ENCODE results near the gene RASD1.

RASD1 gene

DNA sequence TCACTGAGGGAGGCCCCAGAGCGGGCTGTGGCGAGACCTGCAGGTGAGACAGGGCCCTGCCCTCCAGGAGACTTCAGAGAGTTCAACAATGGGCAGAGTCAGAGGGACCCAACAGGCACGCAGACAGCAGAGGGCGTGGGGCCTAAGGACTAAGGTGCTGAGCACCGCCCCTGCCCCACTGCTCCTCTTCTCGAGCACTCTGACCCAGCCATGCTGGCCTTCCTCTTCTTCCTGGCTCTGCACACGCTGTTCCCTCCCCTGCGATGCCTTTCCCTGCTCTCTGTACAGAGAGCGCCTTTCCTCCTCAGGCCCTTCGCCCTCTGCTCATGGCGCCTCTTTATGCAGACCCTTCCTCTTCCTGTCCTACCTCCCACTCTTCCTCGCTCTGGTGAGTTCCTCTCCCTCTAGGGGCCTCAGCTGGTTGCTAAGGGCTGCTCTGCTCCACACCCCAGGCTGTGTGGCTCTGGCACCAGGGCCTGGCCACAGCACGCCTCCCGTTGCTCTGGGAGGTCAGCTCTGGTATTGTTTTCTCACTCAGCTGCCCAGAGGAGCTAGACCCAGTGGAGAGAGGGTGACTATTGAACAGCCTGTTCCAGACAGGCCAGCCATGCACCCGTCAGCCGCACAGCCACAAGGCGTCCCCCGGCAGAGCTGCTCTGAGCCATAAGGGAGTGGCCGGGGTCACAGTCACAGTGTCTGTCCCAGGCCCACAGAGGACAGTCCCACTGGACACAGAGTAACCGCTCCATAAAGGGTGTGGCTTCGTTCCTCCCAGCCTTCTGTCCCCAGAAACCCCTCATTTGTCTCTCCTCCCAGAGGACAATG is 13.6 kb upstream of the RASD1 start:
- DNase-seq, result no peak

DNA sequence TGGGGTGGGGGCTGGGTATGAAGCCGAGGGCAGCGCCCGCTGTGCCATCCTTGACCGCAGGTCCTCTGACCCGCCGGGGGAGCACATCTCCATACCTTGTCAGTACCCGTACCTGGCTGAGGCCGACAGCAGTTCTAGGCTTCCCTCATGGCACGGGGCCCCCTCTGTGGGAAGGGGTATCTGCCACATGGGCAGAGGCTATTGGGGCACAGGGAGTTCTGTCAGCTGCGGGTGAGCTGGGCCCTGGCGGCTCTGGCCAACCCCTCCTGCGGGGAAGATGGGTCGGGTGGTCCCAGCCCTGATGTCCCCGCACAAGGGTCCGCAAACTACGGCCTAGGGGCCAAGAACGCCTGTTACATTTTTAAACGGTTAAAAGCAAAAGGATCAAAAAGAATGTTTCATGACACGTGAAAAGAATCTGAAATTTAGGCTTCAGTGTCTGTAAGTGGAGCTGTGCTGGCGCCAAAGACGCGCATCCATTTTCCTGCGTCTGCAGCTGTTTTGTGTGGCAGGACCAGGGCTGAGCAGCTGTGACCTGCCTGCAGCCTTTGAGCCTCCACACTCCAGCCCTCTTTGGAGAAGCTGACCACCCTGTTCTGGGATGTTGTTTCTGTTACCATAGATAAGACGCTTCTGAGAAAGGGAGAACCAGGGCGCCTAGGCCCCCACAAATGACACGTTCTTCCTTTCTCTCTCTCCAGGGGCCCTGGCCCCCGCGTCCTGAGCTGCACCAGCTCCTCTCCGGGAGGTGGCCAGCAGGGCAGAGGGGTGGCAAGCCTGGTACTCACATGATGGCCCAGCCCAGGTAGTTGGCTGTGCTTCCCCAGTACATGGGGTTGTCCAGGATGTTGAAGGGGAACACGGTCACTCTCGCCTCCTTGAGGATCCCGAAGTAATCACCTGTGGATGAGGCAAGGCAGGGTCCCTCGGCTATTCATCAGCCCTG is 12.7 kb upstream of the RASD1 start:
- DNase-seq, result no peak

DNA sequence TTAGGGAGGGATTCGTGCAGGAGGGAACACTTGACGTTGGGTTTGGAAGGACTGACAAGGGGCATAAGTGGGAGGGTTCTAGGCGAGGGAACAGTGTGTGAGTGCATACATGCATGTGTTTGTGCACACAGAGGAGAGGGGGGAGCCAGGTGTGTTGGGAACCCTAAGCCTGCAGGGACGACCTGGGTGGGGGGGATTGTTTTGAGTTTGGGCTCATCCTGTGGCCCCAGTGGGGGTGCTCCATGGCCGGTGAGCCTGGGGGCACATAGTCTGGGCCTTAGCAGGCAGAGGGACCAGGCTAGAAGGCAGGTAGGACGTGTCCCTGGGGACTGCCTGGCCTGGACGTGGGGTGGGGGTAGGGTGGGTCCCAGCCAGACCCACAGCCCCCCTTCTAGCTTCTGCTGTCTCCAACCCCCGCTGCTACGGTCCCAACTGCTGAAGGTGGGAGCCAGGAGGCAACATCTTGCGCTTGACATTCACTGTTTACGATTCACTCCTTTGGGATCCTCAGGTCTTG is 11.9 kb upstream of the RASD1 start:
- no peak for DNase-seq

DNA sequence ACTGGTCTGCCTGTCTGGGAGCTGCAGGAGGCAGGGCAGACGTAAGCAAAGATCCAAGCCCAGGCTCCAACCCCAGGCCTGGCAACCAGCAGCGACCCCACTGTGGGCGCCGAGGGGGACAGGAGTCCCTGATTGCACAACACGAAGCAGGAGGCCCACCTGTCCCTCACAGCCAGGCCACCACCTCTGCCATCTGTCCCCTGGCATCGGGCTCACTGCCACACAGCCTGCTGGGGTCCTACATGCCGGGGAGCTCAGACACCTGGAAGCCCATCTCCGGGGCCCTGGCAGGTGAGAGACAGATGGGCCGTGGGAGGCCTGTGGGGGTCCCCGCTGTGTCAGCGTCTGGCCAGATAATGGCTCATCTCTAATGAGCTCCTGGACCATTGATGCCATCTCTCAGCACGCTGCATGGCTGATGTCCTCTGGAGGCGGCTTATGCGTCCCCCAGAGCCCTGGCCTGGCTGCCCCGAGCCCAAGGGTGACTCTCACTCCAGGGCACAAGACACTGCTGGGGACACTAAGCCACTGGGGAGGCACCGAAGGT is 11.3 kb upstream of the RASD1 start:
- DNase-seq, result no peak

DNA sequence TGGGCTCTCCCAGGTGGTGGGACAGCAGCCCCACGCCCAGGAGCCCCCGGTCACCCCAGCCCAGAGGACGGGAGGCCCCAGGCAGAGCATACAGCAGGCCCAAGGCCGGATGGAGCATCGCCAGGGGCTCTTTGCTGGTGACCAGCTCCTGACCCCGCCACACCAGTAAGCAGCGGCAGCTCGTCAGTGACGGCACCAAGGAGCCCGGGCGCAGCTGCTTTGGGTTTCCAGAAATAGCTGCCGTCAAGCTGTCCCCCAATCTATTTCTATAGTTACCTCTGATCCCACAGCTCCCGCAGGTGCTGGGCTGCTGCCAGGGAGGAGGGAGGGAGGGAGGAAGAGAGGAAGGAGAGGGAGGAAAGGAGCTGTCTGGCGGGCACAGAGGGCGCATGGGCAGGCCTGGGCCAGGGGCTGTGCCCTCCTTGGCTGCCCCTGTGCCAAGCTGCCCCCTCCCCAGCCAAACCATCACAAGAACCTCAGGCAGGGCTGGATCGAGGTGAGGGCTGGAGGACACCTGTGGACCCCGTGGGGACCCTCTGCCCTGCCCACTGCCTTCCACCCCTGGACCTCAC is 10.8 kb upstream of the RASD1 start:
- no peak for DNase-seq

DNA sequence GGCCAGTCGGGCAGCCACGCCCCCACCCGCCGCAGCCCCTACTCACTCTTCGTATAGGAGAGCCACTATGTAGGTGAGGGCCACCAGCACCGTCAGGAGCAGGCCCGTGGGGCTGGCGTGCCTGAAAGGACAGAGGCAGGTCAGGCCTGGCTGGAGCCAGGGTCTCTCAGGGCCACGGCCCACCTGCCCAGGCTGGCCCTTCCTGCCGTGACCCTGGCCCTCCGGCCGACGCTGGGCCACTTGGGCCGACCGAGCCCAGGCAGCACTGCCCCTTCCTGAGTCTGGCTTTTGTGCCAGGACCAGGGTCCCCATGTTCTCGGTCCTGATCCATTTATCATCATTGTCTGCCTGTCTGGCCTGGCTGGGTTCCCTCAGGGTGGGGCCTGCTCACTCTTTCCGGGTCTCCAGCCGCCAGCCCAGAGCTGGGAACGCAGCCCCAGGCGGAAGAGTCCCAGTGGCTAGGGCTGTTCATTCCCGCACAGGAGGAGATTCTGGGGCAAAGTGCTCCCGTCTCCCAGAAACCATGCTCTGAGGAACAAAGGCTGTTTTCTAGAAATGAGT is 10.1 kb upstream of the RASD1 start:
- DNase-seq, result no peak

DNA sequence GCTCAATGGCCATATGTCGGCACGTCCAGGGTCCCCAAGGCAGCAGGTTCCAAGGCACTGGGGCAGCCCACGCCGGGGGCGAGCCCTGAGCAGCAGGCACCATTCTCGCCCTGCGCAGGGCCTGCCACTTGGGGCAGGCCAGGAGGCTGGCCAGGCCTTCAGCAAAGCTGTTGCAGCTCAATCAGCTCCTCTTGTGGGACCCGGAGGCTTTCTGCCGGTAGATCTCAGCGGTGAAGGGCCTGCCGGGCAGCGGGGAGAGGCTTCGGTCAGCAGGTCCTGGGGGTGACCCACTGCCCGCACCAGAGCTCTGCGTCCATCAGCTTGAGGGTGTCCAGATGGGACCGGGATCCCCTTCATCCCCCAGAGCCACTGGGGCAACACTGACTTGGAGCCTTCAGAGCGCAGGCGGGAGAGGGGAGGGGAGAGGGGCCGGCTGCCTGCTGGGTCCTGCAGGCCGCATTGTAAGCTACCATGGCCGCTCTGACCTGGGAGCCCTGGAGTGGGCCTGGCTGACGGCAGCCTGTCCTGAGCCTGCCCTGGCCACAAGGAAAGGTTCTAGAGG is 9.5 kb upstream of the RASD1 start:
- no peak for DNase-seq

DNA sequence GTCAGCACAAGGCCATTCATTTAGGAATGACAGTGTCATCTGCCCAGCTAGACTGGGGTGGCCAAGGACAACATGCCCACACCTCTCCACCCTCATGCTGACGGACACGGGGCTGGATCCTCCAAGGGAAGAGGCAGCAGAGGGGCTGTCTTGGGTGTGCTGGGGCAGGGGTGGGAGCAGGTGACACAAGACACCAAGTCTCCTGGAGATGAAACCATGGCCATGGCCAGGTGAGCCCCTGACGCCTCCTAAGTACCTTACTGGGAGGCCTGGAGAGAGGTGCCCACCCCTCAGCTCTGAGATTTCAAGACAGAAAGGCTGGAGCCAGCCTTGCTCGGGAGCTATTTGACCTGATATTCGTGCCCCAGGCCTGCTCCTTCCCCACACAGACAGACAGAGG is 9.0 kb upstream of the RASD1 start:
- no peak for DNase-seq

DNA sequence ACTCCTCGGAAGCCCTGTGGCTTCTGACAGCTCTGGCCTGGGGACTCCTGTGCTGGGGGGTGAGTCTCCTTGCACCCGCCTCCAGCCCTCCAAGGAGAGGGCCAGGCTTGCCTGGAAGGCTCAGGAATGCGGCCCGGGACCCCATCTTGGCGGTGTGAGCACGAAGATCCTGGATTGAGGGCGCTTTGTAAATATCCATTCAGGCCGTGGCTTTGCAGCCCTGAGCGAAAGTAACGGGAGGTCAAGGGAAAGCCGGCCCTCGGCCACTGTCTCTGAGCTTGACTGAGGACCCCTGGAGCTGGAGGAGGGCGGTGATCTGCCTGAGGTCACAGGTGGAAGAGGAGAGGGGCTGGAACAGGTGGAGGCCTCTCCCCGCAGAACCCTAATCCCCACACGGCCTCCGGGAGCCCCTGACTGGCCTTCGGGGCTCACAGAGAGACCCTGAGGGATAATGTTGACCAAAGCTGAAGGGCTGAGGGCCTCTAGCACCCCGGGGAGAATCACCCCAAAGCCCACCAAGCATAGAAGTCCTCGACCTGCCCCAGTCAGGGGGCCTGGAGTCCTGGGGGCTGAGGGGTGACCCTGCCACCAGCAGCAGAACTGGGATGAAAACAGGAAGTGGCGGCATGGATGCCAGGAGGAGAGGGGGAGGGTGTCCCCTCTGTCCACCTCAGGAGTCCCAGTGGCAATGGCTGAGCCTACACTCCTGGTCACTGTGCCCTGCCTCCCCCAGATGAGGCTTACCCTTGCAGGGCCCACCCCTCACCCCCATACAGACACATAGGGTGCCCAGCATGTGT is 8.3 kb upstream of the RASD1 start:
- DNase-seq, result no peak

DNA sequence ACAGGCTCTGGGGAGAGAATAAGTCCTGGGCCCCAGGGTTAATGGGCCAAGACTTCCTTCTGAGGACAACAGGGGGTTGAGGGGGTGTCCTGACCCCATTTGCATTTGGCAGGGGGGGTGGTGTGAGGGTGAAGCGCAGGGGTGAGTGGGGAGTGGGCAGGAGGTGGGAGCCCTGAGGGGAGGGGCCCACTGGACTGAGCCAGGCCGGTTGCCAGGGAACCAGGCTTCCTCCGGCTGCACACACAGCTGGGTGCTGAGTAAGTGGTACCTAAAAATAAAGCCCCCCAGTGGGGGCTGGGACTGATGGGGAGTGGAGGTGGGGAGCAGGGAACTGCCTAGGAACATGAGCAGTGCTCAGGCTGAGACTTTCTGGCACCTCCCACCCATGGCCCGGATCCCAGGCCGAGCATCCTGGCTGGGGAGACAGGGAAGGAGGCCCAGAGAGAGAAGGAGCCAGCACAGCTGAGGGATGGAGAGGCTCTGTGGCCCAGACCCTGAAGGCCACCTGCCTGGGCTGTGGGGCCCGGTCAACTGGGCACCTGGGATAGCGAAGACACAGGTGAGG is 7.5 kb upstream of the RASD1 start:
- DNase-seq, result no peak

DNA sequence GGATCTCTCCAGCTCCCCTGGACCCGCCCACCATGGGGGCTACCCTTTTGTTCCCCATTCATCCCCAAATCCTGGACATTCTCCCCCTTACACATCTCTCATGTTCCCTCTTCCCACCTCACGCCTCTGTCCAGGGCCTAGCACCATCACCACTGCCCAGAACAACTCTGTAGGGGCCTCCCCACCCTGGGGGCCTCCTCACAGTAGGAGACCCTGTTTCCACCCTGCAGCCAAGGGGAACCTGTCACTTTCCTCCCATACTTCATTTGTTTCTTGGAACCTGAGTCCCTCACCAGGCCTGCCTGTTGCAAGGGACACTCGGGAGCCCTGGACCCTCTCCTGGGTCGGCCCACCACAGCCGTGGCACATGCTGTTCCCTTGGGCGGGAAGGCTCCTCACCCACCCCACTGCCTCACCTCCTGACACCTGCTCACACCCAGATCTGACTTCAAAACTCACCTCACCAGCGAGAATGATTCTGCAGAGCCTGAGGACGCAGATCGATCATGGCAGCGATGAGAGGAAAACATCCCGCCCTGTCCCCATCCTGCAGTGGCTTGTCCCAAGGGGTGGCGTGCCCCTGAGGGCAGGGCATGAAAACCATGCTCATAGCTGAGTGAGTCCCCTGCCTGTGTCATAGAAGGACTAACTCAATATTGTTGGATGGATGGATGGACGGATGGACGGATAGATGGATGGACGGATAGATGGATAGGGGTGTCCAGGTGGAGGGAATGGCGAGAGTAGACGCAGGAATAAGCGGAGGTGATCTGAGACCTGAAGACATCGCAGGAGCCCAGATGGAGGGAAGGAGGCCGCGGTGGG is 6.8 kb upstream of the RASD1 start:
- no peak for DNase-seq

DNA sequence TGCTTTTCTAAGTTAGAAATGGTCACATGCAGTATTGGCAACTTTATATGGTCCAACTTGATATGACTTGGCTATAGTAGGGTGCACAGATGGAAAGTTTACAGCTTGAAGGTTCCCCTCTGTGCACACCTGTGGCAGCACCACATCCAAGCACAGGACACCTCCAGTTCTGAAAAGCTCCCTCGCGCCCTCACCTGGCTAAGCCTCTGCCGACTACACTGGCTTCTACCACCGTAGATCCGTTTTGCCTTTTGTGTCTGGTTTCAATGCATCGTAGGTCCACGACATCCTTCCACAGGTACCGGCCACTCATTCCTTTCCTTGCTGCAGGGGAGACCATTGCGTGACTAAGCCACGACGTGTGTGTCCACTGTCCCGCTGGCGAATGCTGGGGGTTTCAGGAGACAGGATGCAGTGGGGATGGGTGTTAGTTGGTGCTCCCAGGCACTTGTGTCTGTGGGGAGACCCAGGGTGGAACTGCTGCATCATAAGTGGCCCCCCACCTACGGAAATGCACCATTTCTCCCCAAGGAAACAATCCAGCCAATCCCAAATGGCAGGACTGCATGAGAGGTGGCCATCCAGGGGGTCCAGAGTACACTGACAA is 4.9 kb upstream of the RASD1 start:
- DNase-seq, result no peak

DNA sequence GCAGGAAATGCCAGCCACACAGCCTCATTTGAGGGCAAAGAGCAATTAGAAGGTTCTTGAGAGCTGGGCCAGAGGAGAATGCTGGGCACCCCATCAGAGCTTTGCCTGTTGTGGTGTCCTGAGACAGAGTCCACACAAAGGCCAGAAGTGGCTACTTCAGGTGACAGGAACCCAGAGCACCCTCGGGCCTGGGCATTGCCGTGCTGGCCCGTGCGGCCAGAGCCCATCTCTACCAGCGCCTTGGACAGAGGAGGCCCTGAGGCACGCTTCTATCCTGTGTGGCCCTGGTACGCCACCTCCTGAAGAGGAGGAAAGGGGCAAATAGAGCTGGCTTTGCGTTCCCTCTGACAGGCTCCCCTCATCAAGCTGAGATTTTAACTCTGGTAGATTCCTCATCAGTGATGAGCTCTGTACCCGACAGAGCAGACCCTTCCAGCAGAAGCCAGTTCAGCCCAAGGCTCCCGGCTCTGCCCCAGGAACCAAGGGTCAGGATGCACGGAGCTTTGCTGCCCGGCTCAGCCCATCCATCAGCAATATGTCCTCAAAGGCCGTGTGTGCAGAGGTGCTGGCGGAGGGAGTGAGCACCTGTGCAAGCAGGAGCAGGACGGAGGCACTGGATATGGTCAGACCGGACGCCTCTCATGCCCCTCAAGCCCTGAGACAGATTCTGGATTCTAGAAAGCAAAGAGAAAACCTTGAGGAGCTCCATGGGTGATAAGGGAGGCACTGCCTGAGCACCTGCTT is 3.4 kb upstream of the RASD1 start:
- DNase-seq, result no peak

DNA sequence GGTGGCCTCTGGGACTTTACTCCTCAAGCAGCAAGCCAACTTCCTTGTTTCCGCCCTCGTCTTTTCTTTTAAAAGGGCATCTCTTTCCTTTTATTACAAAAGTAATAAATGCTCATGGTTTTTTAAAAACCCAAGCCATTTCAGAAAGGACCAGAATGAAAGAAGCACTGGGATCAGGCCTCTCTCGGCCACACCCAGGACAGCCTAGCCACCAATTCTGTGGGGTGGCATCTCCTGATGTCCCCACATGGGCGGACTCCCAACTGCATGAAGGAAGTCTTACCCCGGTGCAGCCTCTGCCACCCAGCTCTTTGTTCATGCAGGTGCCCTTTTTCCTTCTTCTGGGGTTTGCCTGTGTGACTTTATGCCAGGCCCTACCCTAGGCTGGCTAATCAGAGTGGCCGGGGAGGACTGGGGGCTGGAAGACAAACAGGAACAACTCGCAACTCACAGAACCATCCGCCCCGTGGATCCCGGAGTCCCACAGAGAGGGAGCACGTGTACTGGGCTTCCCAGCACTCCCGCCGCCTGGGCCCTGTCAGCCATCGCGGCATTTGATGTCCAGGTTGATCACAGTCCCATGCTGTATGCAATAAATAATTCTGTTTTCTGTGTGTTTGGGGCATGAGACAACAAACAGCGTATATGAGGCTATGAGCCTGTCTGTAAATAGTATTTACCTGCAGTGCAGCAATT is 2.6 kb upstream of the RASD1 start:
- DNase-seq, result no peak

DNA sequence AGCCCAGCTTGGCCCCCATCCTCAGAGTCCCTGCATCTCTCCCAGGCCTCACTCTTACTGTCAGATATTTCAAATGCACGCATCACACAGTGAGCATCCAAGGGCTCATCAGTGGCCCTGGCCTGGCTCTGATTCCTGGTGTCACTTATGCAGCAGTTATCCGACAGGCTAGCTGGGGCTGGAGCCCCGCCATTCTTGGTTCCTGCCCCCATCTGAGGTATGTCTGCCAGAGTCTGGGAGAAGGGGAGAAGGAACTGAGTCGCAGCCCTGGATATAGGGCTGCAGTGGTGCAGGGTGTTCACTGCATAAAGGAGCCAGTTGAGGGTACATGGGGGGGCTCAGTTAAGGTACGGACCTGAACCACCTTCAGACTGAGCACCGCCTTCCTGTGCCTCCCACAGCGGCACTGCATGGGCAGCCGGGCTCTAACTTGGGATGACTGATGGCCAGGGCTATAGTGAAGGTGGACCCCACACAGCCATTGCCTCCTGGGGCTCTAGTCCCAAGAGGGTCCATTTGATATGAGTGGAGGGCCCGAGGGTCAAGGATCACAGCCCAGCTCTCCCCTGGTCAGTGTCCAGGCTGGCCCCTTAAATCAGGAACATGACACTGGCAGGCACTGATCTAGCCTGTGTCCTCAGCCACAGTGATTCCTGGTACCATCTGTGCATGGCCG is 1.8 kb upstream of the RASD1 start:
- DNase-seq, result no peak

DNA sequence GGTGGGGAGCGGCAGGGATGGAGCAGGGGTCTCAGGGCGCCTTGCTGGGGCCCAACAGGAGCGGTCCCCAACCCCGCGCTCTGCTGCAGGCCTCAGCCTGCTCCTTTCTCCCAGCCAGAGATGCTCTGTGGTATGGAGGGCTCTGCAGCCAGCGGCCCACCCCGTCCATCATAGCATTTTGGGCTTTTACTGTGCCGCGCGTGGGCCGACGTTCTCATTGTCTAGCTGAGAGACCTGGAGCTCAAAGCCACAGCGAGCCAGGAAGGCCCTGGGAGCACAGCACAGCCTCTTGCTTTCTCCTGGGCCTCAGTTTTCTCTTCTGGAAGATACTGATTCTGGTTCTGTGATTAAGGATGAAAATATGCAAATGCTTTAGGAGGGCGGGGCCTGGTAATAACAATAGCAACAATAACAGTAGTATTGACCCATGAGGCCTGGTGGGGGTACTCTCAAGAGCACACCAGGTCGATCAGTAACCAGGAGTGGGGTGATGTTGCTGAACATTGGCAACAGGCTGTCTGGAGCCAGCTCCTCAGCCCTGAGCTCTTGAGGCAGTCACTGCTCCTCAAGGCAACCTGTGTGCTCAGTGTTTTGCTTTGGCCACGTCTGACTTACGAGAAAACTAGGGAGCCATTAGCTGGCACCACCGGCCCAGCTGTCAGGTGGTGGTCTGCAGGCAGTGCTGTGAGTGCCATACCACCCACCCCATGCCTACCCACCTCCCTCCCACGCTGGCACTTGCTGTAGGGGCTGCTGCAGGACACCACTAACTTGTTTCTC is 1.1 kb upstream of the RASD1 start:
- no peak for DNase-seq

All from NCI-H510A treated with DMSO at 0.1 percent for 48 hours (cell line).